H9 (cell line): Measurements from ENCODE around the gene FYN. TPM values are rescaled to one million over a fixed set of nuclear protein-coding genes. Genes with fewer than 3 reads are reported as not detected.

Experiments used
- DNase-seq: peaks from one replicate; pipeline ENCODE4 v3.0.0-alpha.2; 2017
- H2AFZ ChIP-seq: one replicate; pipeline ENCODE4 v1.6.1; 2013; ENCODE audit warnings: mild to moderate bottlenecking, low read length, control low read depth, moderate library complexity
- H2AK5ac ChIP-seq: 2 replicates; pipeline ENCODE4 v1.6.1; 2013; ENCODE audit warnings: low read length, control low read depth, mixed read lengths; ENCODE audit not compliant: insufficient read length
- H2BK120ac ChIP-seq: one replicate; pipeline ENCODE4 v1.6.1; 2013; ENCODE audit warnings: low read depth, mild to moderate bottlenecking, low read length, control low read depth, inconsistent platforms; ENCODE audit not compliant: poor library complexity, severe bottlenecking
- H2BK12ac ChIP-seq: 2 replicates; pipeline ENCODE4 v1.6.1; 2013; ENCODE audit warnings: low read length, control low read depth, mixed read lengths, low read depth; ENCODE audit not compliant: insufficient read length
- H2BK15ac ChIP-seq: 2 replicates; pipeline ENCODE4 v1.6.1; 2013; ENCODE audit warnings: low read depth, low read length, control low read depth
- H2BK20ac ChIP-seq: one replicate; pipeline ENCODE4 v1.6.1; 2013; ENCODE audit warnings: low read depth, mild to moderate bottlenecking, low read length, control low read depth, inconsistent platforms; ENCODE audit not compliant: poor library complexity, severe bottlenecking
- H2BK5ac ChIP-seq: 2 replicates; pipeline ENCODE4 v1.6.1; 2013; ENCODE audit warnings: low read length, control low read depth, mixed read lengths; ENCODE audit not compliant: insufficient read length
- H3K14ac ChIP-seq: 2 replicates; pipeline ENCODE4 v1.6.1; 2013; ENCODE audit warnings: low read length, control low read depth; ENCODE audit not compliant: insufficient read depth
- H3K18ac ChIP-seq: 2 replicates; pipeline ENCODE4 v1.6.1; 2013; ENCODE audit warnings: low read depth, mild to moderate bottlenecking, mixed read lengths, low read length, control low read depth; ENCODE audit not compliant: insufficient read length
- H3K23ac ChIP-seq: 2 replicates; pipeline ENCODE4 v1.6.1; 2013; ENCODE audit warnings: low read length, control low read depth, mixed read lengths, low read depth; ENCODE audit not compliant: insufficient read length
- H3K23me2 ChIP-seq: 2 replicates; pipeline ENCODE4 v1.6.1; 2013; ENCODE audit warnings: low read depth, mild to moderate bottlenecking, mixed read lengths, low read length, control low read depth; ENCODE audit not compliant: insufficient read length, poor library complexity, severe bottlenecking
- H3K27ac ChIP-seq: 2 replicates; pipeline ENCODE4 v1.5.1; 2013; ENCODE audit warnings: low read length, control low read depth, mixed read lengths, low read depth; ENCODE audit not compliant: insufficient read length
- H3K27me3 ChIP-seq: 2 replicates; pipeline ENCODE4 v1.6.1; 2013; ENCODE audit warnings: low read length, control low read depth, inconsistent platforms; ENCODE audit not compliant: insufficient read depth
- H3K4ac ChIP-seq: 2 replicates; pipeline ENCODE4 v1.6.1; 2013; ENCODE audit warnings: low read depth, mild to moderate bottlenecking, control low read depth, inconsistent platforms, low read length, moderate library complexity
- H3K4me1 ChIP-seq: 2 replicates; pipeline ENCODE4 v1.6.1; 2013; ENCODE audit warnings: low read length, control low read depth, inconsistent platforms; ENCODE audit not compliant: insufficient read depth
- H3K4me2 ChIP-seq: 2 replicates; pipeline ENCODE4 v1.6.1; 2013; ENCODE audit warnings: low read length, control low read depth, mixed read lengths; ENCODE audit not compliant: insufficient read length, insufficient read depth
- H3K56ac ChIP-seq: 2 replicates; pipeline ENCODE4 v1.6.1; 2013; ENCODE audit warnings: low read depth, mild to moderate bottlenecking, mixed read lengths, low read length, control low read depth; ENCODE audit not compliant: insufficient read length
- H3K79me1 ChIP-seq: 2 replicates; pipeline ENCODE4 v1.6.1; 2013; ENCODE audit warnings: low read depth, mild to moderate bottlenecking, moderate library complexity, low read length, control low read depth, inconsistent platforms; ENCODE audit not compliant: insufficient read depth, poor library complexity, severe bottlenecking
- H3K79me2 ChIP-seq: 2 replicates; pipeline ENCODE4 v1.6.1; 2013; ENCODE audit warnings: low read length, control low read depth, inconsistent platforms; ENCODE audit not compliant: insufficient read depth
- H3K9ac ChIP-seq: 2 replicates; pipeline ENCODE4 v1.6.1; 2013; ENCODE audit warnings: low read length, control low read depth, mixed read lengths; ENCODE audit not compliant: insufficient read length; ENCODE audit errors: extremely low read depth
- H3K9me3 ChIP-seq: one replicate; pipeline ENCODE4 v1.6.1; 2013; ENCODE audit warnings: low read depth, low read length, inconsistent platforms; ENCODE audit not compliant: control insufficient read depth
- H3T11ph ChIP-seq: one replicate; pipeline ENCODE4 v1.6.1; 2013; ENCODE audit warnings: mild to moderate bottlenecking, low read length, control low read depth, inconsistent platforms
- H4K20me1 ChIP-seq: one replicate; pipeline ENCODE4 v1.6.1; 2013; ENCODE audit not compliant: control insufficient read depth, insufficient read length, insufficient read depth
- H4K5ac ChIP-seq: 2 replicates; pipeline ENCODE4 v1.6.1; 2013; ENCODE audit warnings: low read depth, mild to moderate bottlenecking, mixed read lengths, low read length, control low read depth; ENCODE audit not compliant: insufficient read length
- H4K8ac ChIP-seq: replicated peaks from 2 replicates; pipeline ENCODE4 v1.6.1; 2013; ENCODE audit warnings: low read length, control low read depth, mixed read lengths, low read depth; ENCODE audit not compliant: insufficient read length
- H4K91ac ChIP-seq: 2 replicates; pipeline ENCODE4 v1.6.1; 2013; ENCODE audit warnings: low read depth, mild to moderate bottlenecking, moderate library complexity, mixed read lengths, low read length, control low read depth; ENCODE audit not compliant: insufficient read length
- H3K27ac Mint-ChIP-seq, 3 experiments: 2 replicates in 2 of 3; 3 replicates in 1 of 3; pipeline ENCODE4 v1.8.0; 2020 to 2021; ENCODE audit warnings: mixed read lengths in 3 of 3, mild to moderate bottlenecking in 1 of 3, moderate library complexity in 1 of 3
- H3K27me3 Mint-ChIP-seq: 2 replicates; pipeline ENCODE4 v1.8.0; 2021; ENCODE audit warnings: low read depth, mild to moderate bottlenecking, moderate library complexity, mixed read lengths
- H3K36me3 Mint-ChIP-seq, 3 experiments: 2 replicates in 2 of 3; 3 replicates in 1 of 3; pipeline ENCODE4 v1.8.0; 2020 to 2021; ENCODE audit warnings: low read depth in 3 of 3, mixed read lengths in 3 of 3; ENCODE audit not compliant: insufficient read depth in 1 of 3
- H3K4me1 Mint-ChIP-seq, 2 experiments: 2 replicates each; pipeline ENCODE4 v1.8.0; 2020; ENCODE audit warnings: mixed read lengths in 2 of 2
- H3K4me3 Mint-ChIP-seq, 2 experiments: 2 replicates in 1 of 2; 3 replicates in 1 of 2; pipeline ENCODE4 v1.8.0; 2020 to 2021; ENCODE audit warnings: mild to moderate bottlenecking in 2 of 2, mixed read lengths in 2 of 2, moderate library complexity in 1 of 2
- H3K9me3 Mint-ChIP-seq, 2 experiments: 2 replicates in 1 of 2; 3 replicates in 1 of 2; pipeline ENCODE4 v1.8.0; 2020; ENCODE audit warnings: mild to moderate bottlenecking in 2 of 2, mixed read lengths in 2 of 2, moderate library complexity in 1 of 2
- CTCF ChIP-seq: fragments of 200-600 bp; sonication (generic); conservative IDR thresholded peaks from 3 replicates; pipeline ENCODE4 v1.8.0; 2021; ENCODE audit warnings: antibody characterized with exemption, mild to moderate bottlenecking
- WGBS: extraction: QIAGEN DNeasy Blood & Tissue Kit; methylation state at CpG from one replicate; pipeline ENCODE4 v1.1.7; 2013; ENCODE audit warnings: missing lambda C conversion rate, low lambda C conversion rate, mixed read lengths; ENCODE audit not compliant: insufficient read length; ENCODE audit errors: extremely low coverage; 5-methylcytosine and 5-hydroxymethylcytosine counted together
- total RNA-seq: library from RNA; stranded (reverse); gene quantifications from 2 replicates; pipeline ENCODE4 v1.2.1, GENCODE V29; 2021

Gene FYN
- total RNA-seq, 1 experiment from 2014 or later, result 64.8 TPM

- no peak overlapping the region for H3K27ac Mint-ChIP-seq
- Histone ChIP-seq H4K8ac (no peak overlapping the region), H3K9ac (no peak overlapping the region), H3K79me1 (no peaks in the 10 kb centered on the region), H3K56ac (no peak overlapping the region), H2AK5ac (no peak overlapping the region), H3K4ac (no peak overlapping the region), H3K18ac (no peak overlapping the region), H3K27me3 (no peaks in the 10 kb centered on the region), H2BK12ac (no peak overlapping the region), H3K23ac (no peak overlapping the region), H3K79me2 (no peaks in the 10 kb centered on the region), H3K23me2 (no peaks in the 10 kb centered on the region), H3K9me3 (no peaks in the 10 kb centered on the region), H2BK120ac (no peak overlapping the region), H3K14ac (no peak overlapping the region; the same call in 1 of the 2 replicates), H4K5ac (no peak overlapping the region), H3K27ac (no peak overlapping the region), H2BK5ac (no peak overlapping the region), H3T11ph (no peak overlapping the region), H4K91ac (no peak overlapping the region), H4K20me1 (no peaks in the 10 kb centered on the region), H3K4me1 (no peaks in the 10 kb centered on the region), H2BK20ac (no peak overlapping the region), H2AFZ (no peak overlapping the region), H3K4me2 (no peak overlapping the region), H2BK15ac (no peak overlapping the region)
- no CpG with 5 or more reads among the region's 8 CpGs for WGBS
- no peak for TF ChIP-seq CTCF
- H3K4me3 Mint-ChIP-seq, result no peak overlapping the region
- peaks cover 0 to 5% (median 2%) of the 10 kb centered on the region in 3 experiments; a peak in 4 of 7 replicates for H3K36me3 Mint-ChIP-seq
- no peaks in the 10 kb centered on the region; the same call in none of the 2 replicates for H3K27me3 Mint-ChIP-seq
- DNase-seq, result no peak
- peaks cover 3 to 4% of the 10 kb centered on the region in 2 experiments; a peak in 4 of 5 replicates for H3K9me3 Mint-ChIP-seq
- H3K4me1 Mint-ChIP-seq, result 0 out of 4 replicates have a peak, but pooled peaks cover 0 to 3% of the 10 kb centered on the region in 2 experiments
Observed at GRCh38 chr6:111646942-111647341, 226.3 kb downstream of the FYN start.
